T1000 (cell line): Measurements from ENCODE around the gene SRP54.
"Not testable (repeated sequence)": the region's sequence is repeated elsewhere in the genome, so short reads cannot be mapped to it uniquely, and the experiment has no call there.

Experiments
- DNase-seq: peaks from one replicate; lab custom pipeline; 2025; ENCODE audit warnings: mixed read lengths; lab: John Stamatoyannopoulos, UW

SRP54 gene

DNA sequence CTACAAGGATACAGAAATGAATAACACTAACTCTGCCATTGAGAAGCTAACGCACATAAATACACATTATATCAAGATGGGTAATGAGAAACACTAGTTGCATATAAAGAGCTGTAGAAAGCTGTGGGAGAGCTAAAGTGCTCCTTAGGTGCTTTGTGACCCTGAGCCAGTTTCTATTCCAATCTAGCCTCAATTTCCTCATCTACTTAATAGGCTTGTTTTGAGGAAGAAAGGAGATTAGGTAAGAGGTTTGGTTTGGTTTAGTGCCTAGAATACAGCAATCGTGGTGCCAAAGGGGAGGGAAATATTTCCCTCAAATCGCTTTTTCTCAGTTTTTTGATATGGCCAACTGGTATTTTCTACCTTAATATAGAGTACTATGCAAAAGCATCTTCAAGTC, 994 bp downstream of the SRP54 start:
- DNase-seq = no peak

DNA sequence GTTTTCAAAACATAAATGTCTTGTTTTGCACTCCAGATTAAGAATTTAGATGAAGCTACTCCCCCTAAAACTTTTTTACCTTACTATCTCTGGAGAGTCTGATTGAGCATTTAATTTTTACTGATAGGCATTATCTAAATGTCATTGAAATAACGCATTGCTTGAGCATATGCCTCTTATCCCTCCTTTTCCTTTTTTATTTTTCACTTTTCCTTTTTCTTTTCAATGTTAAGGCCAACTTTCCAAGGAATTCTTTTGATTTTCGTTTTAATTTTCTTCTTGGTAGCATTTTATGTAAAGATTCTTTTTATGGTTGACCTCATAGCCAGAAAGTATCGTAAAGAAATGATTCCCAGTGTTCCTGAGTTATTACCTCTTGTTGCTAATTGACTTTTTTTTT, 2.9 kb downstream of the SRP54 start:
- no peak for DNase-seq

DNA sequence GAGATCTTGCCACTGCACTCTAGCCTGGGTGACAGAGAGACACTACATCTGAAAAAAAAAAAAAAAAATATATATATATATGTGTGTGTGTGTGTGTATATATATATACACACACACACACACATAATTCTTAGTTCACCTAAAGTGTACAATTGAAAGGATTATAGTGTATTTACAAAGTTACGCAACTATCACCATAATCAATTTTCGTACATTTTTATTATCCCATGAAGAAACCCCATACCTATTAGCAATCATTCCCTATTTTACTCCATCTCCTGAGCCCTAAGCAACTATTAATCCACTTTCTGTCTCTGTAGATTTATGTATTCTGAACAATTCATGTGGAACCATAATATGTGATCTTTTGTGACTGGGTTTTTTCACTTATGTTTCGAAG, 4.4 kb downstream of the SRP54 start:
- no peak for DNase-seq

DNA sequence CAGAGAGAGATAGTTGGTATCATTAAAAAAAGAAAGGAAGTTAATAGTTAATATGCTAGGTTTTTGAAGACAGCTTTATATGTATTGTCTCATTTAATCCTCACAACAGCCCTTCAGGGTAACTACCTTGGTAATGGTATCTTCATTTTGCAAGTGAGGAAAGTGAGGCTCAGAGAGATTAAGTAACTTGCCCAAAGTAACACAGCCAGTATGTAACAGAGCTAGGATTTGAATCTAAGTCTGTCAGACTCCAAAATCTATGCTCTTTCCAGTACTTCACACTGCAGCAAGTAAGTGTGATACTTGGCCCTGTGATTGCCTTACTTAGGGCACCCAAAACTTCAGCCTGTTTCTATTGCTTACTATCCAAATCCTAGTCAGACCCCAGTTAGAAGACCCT, 7.0 kb downstream of the SRP54 start:
- no peak for DNase-seq

DNA sequence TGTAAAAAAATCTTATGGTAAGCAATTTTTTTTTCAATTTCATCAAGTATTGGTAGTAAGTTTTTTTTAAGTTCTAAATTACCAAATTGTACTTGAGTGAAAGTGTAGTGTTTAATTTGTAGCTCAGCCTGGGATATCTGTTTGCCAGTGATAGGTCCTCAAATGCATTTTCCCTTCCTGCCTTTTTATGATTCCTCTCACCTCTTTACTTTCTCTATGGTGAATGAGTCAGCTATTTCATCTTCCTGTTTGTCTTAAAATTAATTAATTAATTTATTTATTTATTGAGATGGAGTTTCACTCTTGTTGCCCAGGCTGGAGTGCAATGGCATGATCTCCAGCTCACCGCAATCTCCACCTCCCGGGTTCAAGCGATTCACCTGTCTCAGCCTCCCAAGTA, 10.6 kb downstream of the SRP54 start:
- DNase-seq = no peak

DNA sequence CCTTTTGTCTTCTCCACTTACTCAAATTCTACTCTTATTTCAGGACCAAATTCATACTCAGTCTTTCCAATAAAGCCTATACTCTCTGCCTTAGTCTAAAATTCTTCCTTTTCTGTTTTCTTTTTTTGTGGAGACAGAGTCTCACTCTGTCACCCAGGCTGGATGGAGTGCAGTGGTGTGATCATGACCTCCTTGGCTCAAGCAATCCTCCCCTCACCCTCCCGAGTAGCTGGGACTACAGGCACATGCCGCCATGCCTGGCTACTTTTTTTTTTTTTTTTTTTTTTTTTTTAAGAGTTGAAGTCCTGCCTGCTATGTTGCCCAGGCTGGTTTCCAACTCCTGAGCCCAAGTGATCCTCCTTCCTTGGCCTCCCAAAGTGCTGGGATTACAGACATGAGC, 11.9 kb downstream of the SRP54 start:
- no peak for DNase-seq

DNA sequence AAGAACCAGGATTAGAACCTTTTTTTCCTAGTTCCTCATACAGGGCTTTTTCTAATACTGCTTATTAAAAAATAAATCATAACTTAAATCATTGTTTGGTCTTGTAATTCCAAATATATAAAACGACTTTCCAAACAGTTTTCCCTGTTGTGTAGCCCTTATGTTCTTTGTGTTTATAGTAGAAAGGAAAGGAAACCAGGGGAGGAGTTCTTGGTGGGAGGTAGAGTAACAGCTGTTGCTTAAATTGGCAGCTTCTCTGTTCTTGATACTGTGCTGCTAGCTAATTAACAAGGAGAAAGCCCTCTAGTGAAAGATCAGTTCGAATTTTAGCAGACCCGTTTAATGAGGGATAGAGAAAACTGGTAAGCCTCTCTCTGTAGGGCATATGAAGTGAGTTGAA, 15.0 kb downstream of the SRP54 start:
- DNase-seq = no peak

DNA sequence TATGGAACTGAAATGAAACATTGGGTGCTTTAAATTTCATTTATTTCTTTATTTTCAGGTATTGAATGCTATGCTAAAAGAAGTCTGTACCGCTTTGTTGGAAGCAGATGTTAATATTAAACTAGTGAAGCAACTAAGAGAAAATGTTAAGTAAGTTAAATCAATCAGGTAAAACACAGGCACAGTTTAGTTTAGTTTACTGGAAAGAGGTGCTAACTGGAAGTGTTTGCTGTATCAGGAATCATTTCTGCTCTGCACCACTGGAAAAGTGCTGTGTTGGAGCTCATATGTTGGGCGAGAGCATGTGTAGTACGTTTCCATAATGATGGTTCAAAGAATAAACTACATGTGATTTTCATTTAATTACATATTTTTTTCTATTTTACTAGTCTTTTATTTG, 16.7 kb downstream of the SRP54 start:
- no peak for DNase-seq

DNA sequence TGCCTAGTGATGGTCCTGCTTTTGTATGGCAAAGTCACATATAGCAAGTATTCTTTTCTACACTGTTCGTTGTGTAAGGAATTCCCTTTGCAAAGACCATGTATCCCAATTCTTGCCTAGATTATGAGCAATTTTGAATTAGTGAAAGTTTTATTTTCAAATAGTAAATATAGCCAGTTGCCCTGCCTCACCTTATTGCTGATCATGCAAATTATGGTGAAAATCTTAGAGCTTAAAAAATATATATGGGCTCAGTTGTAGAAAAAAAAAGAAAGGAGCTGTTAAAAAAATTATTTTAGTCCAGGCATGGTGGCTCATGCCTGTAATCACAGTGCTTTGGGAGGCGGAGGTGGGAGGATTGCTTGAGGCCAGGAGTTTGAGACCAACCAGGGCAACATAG, 18.8 kb downstream of the SRP54 start:
- no peak for DNase-seq

DNA sequence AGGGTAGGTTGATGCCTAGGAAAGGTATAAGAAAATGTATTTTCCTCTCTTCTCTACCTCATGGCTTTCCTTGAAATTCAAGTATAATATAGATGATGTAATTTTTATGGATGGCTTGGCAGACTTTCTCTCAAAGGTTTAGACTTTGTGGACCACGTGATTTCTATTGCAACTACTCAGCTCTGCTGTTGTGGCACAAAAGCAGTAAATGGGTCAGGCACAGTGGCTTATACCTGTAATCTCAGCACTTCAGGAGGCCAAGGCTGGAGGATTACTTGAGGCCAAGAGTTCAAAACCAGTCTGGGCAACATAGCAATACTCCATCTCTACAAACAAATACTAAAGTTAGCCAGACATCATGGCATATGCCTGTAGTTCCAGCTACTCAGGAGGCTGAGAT, 22.0 kb downstream of the SRP54 start:
- DNase-seq = no peak

DNA sequence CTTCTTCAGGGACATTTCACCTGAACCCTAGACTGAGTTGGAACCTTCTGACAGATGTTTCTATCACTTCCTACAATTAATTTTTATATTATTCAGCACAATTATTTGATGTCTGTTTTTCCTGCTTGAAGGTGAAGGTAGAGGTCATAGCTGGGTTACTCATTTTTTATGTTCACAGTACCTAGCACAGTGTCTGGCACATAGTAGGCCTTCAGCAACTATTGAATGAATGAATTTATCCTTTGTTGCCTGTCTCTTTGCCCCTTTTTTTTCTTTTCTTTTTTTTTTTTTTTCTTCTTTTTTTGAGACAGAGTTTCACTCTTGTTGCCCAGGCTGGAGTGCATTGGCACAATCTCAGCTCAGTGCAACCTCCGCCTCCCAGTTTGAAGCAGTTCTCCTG, 33.8 kb downstream of the SRP54 start:
- DNase-seq = no peak

DNA sequence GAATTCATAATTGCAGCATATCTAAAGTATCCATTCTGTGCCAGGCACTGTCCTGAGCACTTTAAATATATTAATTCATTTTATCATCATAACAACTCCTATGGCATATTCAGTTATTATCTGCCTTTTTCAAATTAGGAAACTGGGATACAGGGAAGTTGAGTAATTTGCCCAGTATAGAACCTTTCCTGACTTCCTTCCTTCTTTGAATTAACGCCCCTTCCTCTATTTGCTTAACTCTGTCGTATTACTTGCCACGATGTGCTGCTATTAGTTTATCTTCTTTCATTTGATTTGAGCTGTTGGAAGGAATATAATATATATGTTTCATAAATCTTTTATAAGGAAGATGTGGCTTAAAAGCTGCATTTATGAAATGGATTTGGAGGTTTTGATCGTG, 37.9 kb downstream of the SRP54 start:
- no peak for DNase-seq

DNA sequence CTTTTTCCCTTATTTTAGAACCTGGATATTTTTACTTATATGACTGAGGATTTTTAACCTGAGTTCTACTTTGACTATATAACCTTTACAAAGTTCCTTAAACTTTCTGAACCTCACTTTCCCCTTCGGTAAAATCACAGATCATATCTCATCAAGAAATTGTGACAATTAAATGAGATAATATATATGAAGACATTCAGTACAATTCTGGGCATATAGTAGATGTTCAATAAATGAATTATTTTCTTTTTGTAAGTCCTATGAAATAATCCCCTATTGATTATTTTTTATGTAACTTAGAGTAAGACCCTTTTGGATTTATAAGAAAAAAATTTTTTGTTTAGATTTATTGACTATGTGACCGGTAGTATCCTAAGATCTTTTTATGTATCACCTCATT, 45.6 kb downstream of the SRP54 start:
- no peak for DNase-seq

DNA sequence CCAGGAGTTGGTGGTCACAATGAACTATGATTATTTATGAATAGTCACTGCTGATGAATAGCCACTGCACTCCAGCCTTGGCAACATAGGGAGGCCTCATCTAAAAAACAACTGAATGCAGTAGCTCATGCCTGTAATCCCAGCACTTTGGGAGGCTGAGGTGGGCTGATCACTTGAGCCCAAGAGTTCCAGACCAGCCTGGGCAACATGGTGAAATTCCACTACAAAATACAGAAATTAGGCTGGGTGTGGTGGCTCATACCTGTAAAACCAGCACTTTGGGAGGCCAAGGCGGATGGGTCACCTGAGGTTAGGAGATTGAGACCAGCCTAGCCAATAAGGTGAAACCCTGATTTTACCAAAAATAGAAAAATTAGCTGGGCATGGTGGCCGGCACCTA, 49.8 kb downstream of the SRP54 start:
- DNase-seq = no peak

DNA sequence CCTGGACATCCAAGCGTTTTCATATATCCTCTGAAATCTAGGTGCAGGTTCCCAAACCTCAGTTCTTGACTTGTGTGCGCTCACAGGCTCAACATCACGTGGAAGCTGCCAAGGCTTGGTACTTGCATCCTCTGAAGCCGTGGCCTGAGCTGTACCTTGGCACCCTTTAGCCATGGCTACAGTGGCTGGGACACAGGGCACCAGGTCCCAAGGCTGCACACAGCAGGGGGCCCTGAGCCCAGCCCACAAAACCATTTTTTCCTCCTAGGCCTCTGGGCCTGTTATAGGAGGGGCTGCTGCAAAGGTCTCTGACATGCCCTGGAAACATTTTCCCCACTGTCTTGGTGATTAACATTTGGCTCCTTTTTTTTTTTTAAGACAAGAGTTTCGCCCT, 51.6 kb downstream of the SRP54 start:
- DNase-seq = no peak

DNA sequence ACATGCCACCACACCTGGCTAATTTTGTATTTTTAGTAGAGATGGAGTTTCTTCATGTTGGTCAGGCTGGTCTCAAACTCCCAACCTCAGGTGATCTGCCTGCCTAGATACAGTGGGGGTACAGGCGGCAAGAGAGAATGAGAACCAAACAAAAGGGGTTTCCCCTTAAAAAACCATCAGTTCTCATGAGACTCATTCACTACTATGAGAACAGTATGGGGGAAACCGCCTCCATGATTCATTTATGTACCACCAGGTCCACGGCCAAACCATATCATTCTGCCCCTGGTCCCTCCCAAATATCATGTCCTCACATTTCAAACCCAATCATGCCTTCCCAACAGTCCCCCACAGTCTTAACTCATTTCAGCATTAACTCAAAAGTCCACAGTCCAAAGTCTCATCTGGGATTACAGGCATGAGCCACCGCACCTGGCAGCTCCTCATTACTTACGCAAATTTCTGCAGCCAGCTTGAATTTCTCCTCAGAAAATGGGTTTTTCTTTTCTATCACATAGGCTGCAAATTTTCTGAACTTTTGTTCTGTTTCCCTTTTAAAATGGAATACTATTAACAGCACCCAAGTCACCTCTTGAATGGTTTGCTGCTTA, 52.3 kb downstream of the SRP54 start:
- DNase-seq = not testable (repeated sequence)

DNA sequence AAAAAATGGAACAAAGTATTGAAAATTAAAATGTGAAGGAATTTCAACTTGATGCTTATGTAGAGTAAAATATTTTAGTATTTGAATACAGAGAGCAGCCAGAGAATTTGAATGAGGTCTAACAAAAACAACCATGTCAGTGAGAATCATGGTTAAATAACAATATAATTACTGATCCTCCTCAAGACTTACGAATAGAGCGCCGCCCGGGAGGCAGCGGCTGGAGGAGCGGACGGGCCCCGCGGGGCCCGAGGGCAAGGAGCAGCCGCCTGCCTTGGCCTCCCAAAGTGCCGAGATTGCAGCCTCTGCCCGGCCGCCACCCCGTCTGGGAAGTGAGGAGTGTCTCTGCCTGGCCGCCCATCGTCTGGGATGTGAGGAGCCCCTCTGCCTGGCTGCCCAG, 55.5 kb downstream of the SRP54 start:
- DNase-seq = not testable (repeated sequence)

DNA sequence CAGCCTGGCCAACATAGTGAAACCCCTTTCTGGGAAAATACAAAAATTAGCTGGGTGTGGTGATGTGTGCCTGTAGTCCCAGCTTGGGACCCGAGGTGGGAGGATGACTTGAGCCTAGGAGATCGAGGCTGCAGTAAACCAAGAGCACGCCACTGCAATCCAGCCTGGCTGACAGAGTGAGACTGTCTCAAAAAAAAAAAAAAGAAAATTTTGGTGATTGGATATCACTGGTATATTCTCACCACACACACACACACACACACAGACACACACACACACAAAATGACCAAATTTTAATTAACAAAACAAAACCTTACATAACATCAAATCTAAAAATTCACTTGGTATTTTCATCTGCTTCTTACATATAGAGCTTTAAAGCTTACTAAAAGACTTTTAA, 59.8 kb downstream of the SRP54 start:
- DNase-seq = no peak

DNA sequence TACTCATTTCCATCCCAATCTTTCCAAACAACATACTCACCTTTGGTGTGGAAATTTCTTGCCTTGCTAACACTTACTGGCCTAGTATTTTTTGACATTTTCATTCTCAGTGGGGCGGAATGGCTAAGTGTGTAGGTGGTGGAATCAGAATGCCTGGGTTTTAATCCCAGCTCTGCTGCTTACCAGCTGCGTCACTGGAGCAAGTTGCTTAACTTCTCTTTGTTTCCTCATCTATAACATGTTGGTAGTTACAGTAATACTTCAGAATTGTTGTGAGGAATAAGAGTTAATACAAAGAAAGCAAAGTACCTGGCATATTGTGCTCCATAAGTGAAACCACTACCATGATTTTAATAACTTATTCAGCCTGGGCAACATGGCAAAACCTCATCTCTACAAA, 60.3 kb downstream of the SRP54 start:
- DNase-seq = no peak

DNA sequence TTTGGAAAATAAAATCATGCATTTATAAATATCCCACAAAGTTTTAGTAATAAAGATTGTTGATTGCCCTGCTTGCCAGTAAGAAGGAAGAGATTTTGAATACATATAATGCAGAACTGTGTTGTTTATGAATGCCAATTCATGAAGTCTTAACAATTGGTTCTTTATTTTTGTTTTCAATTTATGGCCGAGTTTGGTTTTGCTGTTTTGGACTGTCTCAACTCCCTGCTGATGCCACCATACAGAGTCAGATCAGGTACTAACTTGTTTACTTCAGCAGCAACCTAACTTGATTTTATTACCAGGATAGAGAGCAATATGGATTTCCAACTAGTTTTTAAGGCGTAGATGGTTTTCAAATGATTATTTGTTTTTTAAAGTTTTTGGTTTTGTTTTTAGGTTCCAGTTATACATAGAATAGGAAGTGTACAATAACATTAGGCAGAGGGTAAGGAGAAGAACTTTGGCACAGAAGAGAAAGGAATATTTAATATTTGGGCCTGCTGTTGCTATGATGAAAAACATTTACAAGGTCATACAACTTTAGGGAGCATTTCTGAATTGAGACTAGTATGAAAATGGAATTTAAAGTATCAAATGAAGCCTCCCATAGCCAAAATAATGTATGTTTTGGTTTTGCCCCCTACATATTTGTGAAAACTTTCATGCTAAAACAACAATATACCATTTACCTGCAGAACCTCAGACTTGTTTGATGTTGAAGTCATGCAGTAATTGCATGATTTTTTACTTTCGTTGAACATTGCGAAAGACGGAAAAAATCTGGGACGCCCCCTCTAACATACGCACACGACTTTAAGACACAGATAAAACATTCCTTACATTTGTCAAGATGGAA, 62.4 kb downstream of the SRP54 start:
- DNase-seq = no peak

DNA sequence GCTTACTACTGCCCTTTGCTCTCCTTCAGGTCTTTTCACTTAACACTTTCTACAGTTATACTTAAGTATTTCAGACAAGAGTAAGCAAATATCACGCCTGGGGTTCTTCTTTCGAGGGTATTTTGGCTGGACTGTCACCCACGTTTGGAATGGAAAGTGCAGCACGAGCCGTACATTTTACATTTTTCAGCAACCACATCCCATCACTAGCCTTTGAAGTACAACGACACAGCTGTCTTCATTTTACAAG, 62.9 kb downstream of the SRP54 start:
- DNase-seq = no peak

DNA sequence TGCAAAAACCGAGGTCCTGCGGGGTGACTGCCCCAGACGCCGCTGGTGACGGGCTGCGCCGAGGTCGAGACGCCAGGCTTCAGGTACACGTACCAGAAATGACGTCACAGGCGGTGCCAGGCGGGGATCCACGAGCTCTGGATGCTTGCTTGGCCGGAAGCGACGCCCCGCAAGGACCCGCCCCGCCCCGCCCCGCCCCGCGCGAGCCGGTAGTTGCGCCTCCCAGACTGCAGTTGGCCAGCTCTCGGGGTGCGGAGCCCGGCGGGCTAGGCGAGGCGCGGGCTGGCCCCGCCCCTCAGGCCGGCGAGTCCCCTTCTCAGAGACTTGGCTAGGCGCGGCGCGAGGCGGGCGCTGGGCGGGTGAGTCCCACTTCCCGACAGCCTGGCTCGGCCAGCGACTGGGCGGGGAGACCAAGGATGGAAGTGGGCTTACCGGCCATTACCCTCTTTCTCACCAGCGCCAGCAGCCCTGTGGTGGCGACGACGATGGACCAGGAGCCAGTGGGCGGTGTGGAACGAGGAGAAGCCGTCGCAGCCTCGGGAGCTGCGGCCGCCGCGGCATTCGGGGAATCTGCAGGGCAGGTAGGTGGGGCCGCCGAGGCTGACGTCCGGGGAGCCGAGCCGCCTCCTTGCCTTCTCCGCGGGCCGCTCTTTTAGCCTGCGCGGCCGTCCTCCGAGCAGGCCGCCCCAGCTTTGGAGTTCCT, 63.4 kb downstream of the SRP54 start, which contains the start of gene FAM177A1:
TSS of gene FAM177A1 (plus strand) at position 225 of the 703 bp plus-strand sequence. CDS start at position 417, 192 bp downstream.
- DNase-seq = peak; percentile 96

DNA sequence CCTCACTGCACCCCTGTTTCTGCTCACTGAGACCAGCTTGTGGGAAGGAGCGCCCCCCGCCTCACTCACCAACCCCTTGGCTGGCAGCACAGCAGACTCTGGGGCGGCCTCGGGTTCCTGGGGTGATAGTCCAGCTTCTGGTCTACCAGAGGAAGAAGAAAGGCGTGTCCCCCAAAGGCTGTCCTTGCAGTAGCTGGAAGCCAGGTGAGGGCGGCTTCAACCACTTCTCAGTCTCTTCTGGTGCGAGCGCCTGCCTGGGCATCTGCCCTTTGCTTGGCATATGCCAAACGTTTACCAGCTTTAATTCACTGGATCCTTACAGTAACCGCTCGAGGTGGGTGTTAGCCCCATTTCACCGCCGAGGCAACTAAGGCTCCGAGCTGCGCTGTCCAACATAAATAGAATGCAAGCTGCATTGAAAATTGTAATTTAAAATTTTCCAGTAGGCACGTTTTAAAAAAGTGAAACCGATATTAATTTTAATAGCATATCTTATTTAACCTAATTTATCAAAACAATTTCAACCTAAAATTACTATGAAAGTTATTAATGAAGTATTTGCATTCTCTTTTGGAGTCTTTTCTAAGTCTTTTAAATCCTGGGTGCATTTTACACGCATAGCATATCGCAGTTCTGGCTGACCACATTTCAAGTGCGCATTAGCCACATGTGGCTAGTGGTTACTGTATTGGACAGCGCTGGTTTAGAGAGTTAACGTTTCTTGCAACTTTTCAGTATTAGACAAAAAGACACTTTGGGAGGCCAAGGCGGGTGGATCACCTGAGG, 64.2 kb downstream of the SRP54 start:
- peak; percentile 46 for DNase-seq
